GM12864 (cell line): Measurements from ENCODE around the gene IFT25.
A peak's percentile ranks its signal among the peaks of the same experiment; 100 is the strongest.

Source experiments
- DNase-seq: peaks from one replicate; pipeline ENCODE4 v3.0.0-alpha.2; 2011; ENCODE audit warnings: low read depth
- H3K4me3 ChIP-seq: 2 replicates; pipeline ENCODE4 v1.5.1; 2011; ENCODE audit warnings: mild to moderate bottlenecking, low read depth, low read length, control low read depth
- TF ChIP-seq, protein P1 (sequence below): IDR thresholded peaks from 2 replicates; pipeline ENCODE4 v1.5.1; 2011; ENCODE audit warnings: low read depth, mild to moderate bottlenecking, moderate library complexity, low read length, control low read depth, inconsistent platforms; ENCODE audit errors: missing control alignments

The IFT25 gene

DNA sequence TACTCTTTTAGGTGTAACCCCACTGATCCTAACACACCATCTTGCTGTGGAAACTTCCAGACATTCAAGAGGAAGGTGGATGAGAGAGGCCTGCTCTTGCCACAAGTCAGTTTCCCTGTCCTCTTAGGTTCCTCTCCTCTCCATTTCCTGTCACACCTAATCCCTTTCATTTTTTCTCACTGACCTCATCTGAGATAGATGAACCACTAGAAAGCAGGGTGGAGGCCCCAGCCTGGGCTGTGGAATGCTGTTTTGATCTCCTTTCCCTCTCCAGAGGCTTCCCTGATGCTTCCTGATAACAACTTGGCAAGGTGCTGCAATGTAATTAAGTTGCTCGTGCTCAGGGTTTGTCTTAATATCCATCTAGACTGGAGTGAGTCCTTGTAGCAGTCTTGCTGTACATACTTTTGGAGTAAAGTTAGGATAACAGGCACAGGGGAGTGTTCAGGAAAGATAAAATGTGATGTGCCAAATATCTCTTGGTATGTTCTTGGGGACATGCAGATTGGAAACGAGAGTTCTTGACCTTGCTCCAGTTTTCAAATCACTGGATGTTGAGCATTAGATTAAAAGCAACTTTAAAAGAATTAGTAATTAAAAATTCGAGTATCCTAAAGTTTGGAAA is 11.8 kb upstream of the IFT25 start:
- DNase-seq, result no peak
- H3K4me3 ChIP-seq, result no peak overlapping the region
- TF ChIP-seq, protein P1, sequence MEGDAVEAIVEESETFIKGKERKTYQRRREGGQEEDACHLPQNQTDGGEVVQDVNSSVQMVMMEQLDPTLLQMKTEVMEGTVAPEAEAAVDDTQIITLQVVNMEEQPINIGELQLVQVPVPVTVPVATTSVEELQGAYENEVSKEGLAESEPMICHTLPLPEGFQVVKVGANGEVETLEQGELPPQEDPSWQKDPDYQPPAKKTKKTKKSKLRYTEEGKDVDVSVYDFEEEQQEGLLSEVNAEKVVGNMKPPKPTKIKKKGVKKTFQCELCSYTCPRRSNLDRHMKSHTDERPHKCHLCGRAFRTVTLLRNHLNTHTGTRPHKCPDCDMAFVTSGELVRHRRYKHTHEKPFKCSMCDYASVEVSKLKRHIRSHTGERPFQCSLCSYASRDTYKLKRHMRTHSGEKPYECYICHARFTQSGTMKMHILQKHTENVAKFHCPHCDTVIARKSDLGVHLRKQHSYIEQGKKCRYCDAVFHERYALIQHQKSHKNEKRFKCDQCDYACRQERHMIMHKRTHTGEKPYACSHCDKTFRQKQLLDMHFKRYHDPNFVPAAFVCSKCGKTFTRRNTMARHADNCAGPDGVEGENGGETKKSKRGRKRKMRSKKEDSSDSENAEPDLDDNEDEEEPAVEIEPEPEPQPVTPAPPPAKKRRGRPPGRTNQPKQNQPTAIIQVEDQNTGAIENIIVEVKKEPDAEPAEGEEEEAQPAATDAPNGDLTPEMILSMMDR, result no peak

DNA sequence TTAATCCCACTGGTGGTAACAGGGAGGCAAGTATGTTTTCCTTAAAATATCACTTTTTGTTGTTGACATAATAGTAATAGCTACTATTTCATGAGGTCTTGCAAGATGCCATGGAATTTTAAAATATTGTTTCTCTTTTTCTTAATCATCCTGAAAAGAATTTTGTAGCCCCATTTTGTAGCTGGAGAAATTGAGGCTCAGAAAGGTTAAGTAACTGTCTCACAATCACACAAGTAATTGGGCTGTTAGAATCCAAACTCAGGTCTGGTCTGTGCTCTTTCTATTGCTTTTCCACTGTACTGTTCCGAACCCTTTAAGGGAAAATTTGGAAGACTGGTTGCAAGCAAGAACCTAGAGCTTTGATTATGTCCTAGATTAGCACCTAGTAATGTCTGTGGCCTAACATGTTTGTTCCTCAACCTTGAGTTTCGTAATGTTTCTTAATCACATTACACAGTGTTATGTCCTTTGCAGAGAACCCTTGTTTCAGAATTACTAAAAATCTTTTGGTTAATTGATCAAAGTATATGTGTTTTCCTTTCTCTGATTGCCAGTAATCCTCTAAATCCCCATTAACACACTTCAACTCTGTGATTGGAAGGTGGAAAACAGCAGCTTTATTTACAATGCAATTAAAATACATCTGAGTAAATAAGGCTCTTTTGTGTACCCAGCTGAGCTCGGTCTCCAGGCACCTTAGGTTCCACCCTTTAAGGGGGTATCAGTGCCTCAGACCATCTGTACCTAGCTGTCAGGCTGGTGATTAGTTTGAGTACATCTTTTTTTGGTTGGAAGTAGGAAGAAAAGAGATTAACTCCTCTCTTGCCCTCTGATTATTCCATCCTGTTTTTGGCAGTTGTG is 11.0 kb upstream of the IFT25 start:
- no peak for DNase-seq
- TF ChIP-seq, protein P1, result no peak
- no peak overlapping the region for H3K4me3 ChIP-seq

- no peak overlapping the region for H3K4me3 ChIP-seq
- no peak for DNase-seq
- TF ChIP-seq, protein P1, result no peak
Measured at GRCh38 chr1:53954128-53954527, 8.6 kb upstream of the IFT25 start.

- TF ChIP-seq, protein P1, result no peak
- DNase-seq, result no peak
- no peak overlapping the region for H3K4me3 ChIP-seq
Measured at GRCh38 chr1:53951697-53952096, 6.2 kb upstream of the IFT25 start.

DNA sequence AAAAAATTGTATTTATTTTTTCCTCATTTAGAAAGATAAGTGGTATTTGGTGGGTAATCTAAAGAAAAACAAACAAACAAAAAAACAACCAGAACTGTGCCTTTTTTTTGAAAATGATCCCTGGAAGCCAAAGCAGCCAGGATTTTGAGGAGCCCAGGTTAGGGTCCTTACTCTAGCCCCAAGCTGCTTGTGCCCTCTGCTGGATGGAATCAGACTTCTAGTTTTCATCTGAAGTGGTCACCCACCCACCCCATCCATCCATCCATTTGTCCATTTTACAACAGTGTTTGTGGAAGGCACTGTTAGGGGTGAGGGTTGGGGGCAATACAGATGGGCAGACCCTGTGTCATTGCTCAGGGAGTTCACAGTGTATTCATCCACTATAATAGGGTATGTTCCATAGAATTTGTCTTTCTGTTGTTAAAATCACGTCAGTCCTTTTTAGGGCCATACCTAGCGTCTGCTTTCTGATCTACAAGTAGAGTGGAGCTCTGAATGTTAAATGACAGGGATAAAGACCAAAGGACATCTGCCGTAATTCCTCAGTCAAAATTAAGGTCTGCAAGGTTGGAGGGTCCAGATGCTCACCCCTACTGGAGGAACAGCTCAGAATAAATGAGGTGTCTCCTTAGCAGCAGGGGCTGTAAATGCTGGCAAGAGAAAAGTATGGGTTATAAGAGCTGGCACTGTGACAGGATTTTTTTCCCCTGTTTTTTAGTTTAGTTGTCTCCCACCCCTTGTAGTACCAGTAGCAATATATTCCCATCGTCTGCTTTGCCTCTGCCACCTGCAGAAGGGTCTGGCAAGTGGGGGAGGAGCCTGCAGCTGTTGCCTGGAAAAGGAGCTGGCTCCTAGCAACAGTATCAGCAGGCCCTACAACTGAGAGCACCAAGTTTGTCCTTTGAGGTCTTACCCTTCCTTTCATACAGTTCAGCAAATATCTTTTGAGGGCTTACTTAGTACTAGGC is 3.8 kb upstream of the IFT25 start:
- no peak for DNase-seq
- TF ChIP-seq, protein P1, result peak; percentile 63
- no peak overlapping the region for H3K4me3 ChIP-seq

DNA sequence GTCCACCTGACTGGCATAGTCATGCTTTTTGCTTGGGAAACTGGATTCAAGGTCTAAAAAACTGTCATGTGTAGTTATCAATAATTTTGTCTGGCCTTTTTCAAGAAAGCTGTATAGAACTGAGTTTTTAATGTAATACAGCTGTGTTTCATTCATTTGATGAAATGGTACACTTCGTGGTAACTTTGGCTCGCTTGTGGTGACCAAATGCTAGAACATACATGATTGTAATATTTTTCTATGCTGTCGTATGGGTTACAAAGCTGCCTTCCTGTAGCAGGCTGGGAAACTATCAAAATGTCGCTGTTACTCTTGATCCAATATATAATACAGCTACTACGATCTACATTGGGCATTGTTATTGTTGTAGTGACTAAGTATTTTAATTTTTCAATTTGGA is 2.8 kb upstream of the IFT25 start:
- no peak overlapping the region for H3K4me3 ChIP-seq
- TF ChIP-seq, protein P1, result no peak
- no peak for DNase-seq
